Bone marrow (tissue), 2 donors: ENCODE data around the gene PDGFRA.
"Not testable (repeated sequence)": the region's sequence is repeated elsewhere in the genome, so short reads cannot be mapped to it uniquely, and the experiment has no call there.

ENCODE experiments used
- DNase-seq, 2 donors: peaks; one replicate each; lab custom pipeline; 2025; lab: John Stamatoyannopoulos, UW

PDGFRA gene

GRCh38 chr4:54320826-54321685 is 92.0 kb downstream of the PDGFRA start:
- DNase-seq = no peak

- DNase-seq = peak in 1 of 2 donors; percentile 48
Observed at GRCh38 chr4:54322818-54323417, 93.8 kb downstream of the PDGFRA start.

GRCh38 chr4:54330896-54331295 is 101.8 kb downstream of the PDGFRA start:
- no peak for DNase-seq

GRCh38 chr4:54332542-54332941 is 103.4 kb downstream of the PDGFRA start:
- no peak for DNase-seq

DNA sequence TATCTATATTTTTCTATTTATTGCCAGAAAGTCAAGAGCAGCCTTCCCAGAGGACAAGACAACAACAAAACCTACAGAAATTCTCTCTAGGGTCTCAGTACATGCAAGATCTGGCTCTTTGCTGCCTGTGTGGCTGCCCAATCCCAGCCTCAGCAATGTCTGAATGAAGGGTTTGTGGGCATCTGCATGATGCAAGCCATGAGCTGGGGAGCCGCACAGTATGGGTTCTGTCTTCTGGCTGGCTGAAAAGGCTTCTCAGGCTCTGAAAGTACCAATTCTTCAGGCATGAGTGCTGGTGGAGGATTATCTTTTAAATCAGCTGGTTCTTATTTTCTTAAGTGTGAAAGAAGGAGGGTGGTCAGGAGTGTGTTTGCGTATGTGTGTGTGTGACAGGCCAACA is 104.6 kb downstream of the PDGFRA start:
- no peak for DNase-seq

GRCh38 chr4:54334769-54335168 is 105.7 kb downstream of the PDGFRA start:
- not testable (repeated sequence) for DNase-seq

DNA sequence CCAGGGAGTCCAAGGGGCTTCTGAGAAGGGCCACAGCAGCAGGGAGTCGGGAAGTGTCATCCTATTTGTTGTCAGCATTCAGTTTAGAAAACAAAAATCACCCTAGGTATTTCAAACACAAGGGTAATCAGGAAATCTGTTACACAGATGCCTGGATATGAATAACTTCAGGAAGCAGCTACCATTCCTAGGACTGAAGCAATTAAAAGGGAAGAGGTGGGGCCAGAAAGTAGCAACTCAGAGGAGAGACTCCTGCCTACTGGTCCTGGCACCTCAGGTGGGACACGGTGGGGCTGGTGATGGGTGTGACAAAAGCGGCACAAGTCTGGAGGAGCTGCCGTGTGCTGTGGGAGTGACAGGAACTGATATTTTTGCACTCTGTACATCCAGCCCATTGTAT is 107.9 kb downstream of the PDGFRA start:
- no peak for DNase-seq

- not testable (repeated sequence) for DNase-seq
Observed at GRCh38 chr4:54342067-54342466, 113.0 kb downstream of the PDGFRA start.
